NCI-H1105 (cell line): ENCODE measurements around the gene OLA1.

ENCODE experiments used
- DNase-seq: peaks from one replicate; lab custom pipeline; 2025; lab: John Stamatoyannopoulos, UW

OLA1 gene

GRCh38 chr2:174035117-174035635 lies 213.2 kb downstream of the OLA1 start:
- DNase-seq: no peak

- no peak for DNase-seq
Observed at GRCh38 chr2:174033163-174033550, 215.2 kb downstream of the OLA1 start.

DNA sequence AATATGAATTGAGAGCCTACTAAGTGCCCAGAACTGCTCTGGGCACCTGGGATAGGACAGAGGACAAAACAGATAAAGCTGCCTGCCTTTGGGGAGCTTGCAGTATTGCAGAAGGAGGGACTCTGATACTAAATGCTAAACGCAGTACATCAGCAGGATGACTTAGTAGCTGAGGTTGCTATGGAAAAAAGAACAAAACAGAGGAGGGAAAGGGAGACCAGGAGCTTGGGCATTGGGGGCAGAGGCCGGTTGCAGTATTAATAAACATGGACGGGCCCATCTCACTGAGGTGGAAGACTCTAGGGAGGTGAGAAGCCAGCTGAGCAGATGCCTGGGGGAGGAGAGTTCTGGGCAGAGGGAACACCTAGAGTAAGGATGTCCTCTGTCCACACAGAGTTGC lies 217.1 kb downstream of the OLA1 start:
- no peak for DNase-seq

- no peak for DNase-seq
Observed at GRCh38 chr2:174028935-174029334, 219.4 kb downstream of the OLA1 start.

- no peak for DNase-seq
Observed at GRCh38 chr2:174027956-174028355, 220.4 kb downstream of the OLA1 start.

- DNase-seq: no peak
Observed at GRCh38 chr2:174026122-174026845, 222.0 kb downstream of the OLA1 start.

- DNase-seq: no peak
Observed at GRCh38 chr2:174025271-174026121, 222.8 kb downstream of the OLA1 start.

DNA sequence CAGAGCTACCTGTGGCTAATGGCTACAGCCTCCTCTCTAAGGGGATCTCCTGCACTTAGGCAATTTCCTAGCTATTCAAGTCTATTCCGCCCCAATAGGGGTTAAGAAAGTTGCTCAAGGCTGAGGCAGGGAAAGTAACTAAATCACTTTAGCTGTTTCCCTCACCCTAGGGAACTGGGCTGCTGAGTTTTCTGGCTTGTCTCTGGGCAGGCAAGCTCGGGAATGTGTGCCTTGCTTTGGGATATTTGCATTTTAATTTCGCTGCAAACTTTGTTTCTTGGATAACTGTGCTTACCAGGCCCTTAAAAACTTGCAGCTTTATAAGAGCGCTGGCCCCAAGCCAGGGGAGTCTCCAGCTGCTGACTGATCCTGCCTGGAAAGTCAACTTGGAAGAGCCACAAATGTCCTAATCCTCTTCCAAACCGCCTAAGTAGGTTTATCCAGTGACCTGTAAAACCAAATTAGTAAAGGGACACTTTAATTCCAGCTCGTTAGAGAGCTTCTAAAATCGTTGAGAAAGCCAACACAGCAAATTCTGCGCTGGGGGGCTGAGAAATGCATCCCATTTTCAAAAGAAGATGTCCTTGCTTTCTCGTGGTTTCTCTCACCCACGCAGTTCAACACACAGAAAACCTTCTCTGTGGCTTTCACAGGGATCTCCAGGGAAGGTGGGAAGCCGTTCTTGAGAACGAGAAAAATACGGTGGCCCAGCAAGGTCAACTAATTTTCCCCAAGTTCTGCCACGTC lies 223.6 kb downstream of the OLA1 start:
- no peak for DNase-seq

DNA sequence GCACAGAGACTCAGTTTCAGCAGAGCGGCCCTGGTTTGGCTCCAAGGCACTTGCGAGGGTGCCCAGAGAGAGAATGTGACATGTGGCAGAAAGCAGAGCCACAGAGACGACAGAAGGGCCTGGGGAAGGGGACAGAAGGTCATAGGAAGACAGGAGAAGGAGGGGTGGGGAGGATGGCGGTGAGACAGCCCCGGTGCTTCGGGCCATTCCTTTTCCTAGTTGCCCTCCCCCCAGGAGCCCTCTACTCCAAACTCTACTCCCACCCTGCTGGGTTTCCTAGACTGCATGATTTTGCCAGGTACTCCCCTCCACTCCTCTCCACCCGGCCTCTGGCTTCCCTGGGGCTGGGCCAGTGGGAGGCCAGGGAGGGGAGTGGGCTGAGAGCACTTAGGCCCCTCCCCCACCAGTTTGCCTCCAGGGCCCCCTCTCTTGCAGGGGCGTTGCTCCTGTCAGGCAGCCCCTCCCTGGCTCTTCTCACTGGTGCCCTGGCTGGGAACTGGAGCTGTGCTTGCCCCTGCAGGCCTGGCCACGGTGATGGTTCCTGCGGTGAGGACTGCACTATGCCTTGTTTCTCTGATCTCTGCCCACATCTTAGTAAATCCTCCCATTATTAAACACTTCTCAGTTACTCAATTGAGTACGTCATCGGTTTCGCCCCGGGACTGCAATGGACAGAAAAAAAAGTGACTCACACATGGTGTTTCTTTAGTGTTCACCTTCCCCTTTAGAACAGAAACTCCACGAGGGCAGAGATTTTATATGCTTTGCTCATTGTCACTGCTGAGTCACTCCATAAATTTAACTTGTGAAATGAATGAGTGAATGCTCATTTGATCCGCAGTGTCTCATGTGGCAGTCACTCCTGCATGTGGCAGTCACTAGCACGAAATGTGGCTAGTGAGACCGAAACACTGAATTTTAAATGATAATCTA lies 224.5 kb downstream of the OLA1 start:
- no peak for DNase-seq
